Kidney tubule cell (primary cell): ENCODE results near the gene MAPK8IP1.
A peak's percentile ranks its signal among the peaks of the same experiment; 100 is the strongest.
"Not testable (repeated sequence)": the region's sequence is repeated elsewhere in the genome, so short reads cannot be mapped to it uniquely, and the experiment has no call there.

Source experiments
- DNase-seq: peaks from one replicate; pipeline ENCODE4 v3.0.0-alpha.2; 2018; ENCODE audit warnings: low spot score

MAPK8IP1 gene

GRCh38 chr11:45885274-45885920, at the start of gene MAPK8IP1:
Gene MAPK8IP1 (plus strand): TSS chr11:45885651. CDS start chr11:45885821, 170 bp downstream.
- peak; percentile 42 for DNase-seq

- no peak for DNase-seq
Measured at GRCh38 chr11:45839204-45839603, 46.2 kb upstream of the MAPK8IP1 start.

- not testable (repeated sequence) for DNase-seq
Measured at GRCh38 chr11:45840251-45840650, 45.2 kb upstream of the MAPK8IP1 start.

GRCh38 chr11:45843158-45843924, 42.1 kb upstream of the MAPK8IP1 start:
- peak; percentile 90 for DNase-seq

GRCh38 chr11:45844822-45845578, 40.5 kb upstream of the MAPK8IP1 start:
- DNase-seq = no peak

- DNase-seq = no peak
Measured at GRCh38 chr11:45846174-45846675, 39.2 kb upstream of the MAPK8IP1 start.

GRCh38 chr11:45846974-45847910, 38.2 kb upstream of the MAPK8IP1 start, which contains the start of gene CRY2:
Gene CRY2 (plus strand): TSS chr11:45847475. CDS start chr11:45847491, 16 bp downstream.
- peak; percentile 98 for DNase-seq

GRCh38 chr11:45847911-45848316, 37.5 kb upstream of the MAPK8IP1 start:
- DNase-seq = peak; percentile 63

- peak; percentile 36 for DNase-seq
Measured at GRCh38 chr11:45848654-45849081, 36.8 kb upstream of the MAPK8IP1 start.

- peak; percentile 55 for DNase-seq
Measured at GRCh38 chr11:45850446-45850845, 35.0 kb upstream of the MAPK8IP1 start.

- no peak for DNase-seq
Measured at GRCh38 chr11:45851228-45851627, 34.2 kb upstream of the MAPK8IP1 start.

GRCh38 chr11:45852018-45852711, 33.3 kb upstream of the MAPK8IP1 start:
- no peak for DNase-seq

- DNase-seq = no peak
Measured at GRCh38 chr11:45852712-45853101, 32.7 kb upstream of the MAPK8IP1 start.

- DNase-seq = no peak
Measured at GRCh38 chr11:45853332-45854219, 31.9 kb upstream of the MAPK8IP1 start.

GRCh38 chr11:45855308-45855707, 30.1 kb upstream of the MAPK8IP1 start:
- no peak for DNase-seq

- DNase-seq = no peak
Measured at GRCh38 chr11:45856044-45856468, 29.4 kb upstream of the MAPK8IP1 start.

- peak; percentile 96 for DNase-seq
Measured at GRCh38 chr11:45857961-45858474, 27.4 kb upstream of the MAPK8IP1 start.

- DNase-seq = no peak
Measured at GRCh38 chr11:45858751-45859398, 26.6 kb upstream of the MAPK8IP1 start.

GRCh38 chr11:45859661-45860140, 25.8 kb upstream of the MAPK8IP1 start:
- peak; percentile 87 for DNase-seq
